ENCODE results near the gene NAA60. TPM values are rescaled to one million over a fixed set of nuclear protein-coding genes. Genes with fewer than 3 reads are reported as not detected.
"Not testable (repeated sequence)": the region's sequence is repeated elsewhere in the genome, so short reads cannot be mapped to it uniquely, and the experiment has no call there.

The NAA60 gene
- total RNA-seq, 1 donor from 2014 or later, result 58.4 TPM

DNA sequence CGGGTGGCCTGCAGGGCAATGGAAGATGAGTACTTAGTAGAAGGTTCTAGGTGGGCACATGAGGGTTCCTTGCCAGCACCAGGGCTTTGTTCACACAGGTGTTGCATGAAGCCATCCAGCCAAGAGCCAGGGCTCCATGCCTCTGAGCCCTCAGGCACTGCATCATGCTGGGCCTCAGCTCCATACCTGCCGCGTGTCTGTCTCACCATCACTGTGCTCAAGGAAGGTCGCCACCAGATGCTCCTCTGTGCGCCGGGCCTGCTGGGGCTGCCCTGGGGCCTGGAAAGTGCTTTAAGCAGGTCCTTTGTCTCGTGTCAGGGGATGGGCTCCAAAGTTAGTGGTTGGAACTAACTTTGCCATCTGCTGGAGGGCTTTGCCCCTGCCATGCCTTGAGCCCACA lies 26.3 kb downstream of the NAA60 start:
- intact Hi-C loops (cut with DNase I), result no loop called here
- H3K36me3 ChIP-seq, result peaks cover 0 to 10% of the 10 kb centered on the region in 2 donors
- H3K9me3 ChIP-seq, result no peaks in the 10 kb centered on the region
- no peaks in the 10 kb centered on the region for H3K27me3 ChIP-seq
- TF ChIP-seq POLR2A (IDR thresholded peaks at IDR 0.05), result no peak
- no peak for TF ChIP-seq POLR2AphosphoS5 (IDR thresholded peaks at IDR 0.05; ENCODE audit: insufficient read depth in 1 of 2, low read depth in 1 of 2)
- no peak for TF ChIP-seq CTCF (IDR thresholded peaks at IDR 0.05)
- DNase-seq (ENCODE audit: extremely low spot score in 2 of 2), result no peak
- no peak overlapping the region for H3K27ac ChIP-seq
- no peak overlapping the region for H3K4me3 ChIP-seq
- H3K4me1 ChIP-seq, result peaks cover 55% of the 10 kb centered on the region

DNA sequence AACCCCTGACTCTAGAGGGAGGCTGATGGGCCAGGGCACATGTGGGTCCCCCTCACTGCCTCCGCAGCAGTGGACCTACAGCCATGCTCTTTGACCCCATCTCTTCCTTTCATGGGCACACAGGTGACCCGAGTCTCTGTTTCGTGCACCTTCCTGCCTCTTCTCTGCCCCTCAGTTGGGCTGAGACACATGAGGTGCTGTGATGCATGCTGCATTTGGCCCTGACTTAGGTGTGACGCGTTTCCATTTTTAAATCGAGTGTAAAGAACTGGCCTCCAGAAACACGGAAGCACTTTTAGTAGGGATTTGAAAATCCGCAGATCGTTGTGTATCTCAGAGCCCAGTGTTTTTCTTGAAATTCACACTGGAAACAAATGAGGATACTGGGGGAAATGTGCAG lies 27.2 kb downstream of the NAA60 start:
- intact Hi-C loops (cut with DNase I), result no loop called here
- no peaks in the 10 kb centered on the region for H3K9me3 ChIP-seq
- H3K27ac ChIP-seq, result no peak overlapping the region
- no peak for DNase-seq (ENCODE audit: extremely low spot score in 2 of 2)
- no peaks in the 10 kb centered on the region for H3K27me3 ChIP-seq
- H3K4me3 ChIP-seq, result no peak overlapping the region
- H3K36me3 ChIP-seq, result peaks cover 0 to 6% of the 10 kb centered on the region in 2 donors
- H3K4me1 ChIP-seq, result peaks cover 59% of the 10 kb centered on the region
- TF ChIP-seq POLR2A (IDR thresholded peaks at IDR 0.05) (no peak), POLR2AphosphoS5 (IDR thresholded peaks at IDR 0.05; ENCODE audit: insufficient read depth in 1 of 2, low read depth in 1 of 2) (no peak), CTCF (IDR thresholded peaks at IDR 0.05) (no peak)

DNA sequence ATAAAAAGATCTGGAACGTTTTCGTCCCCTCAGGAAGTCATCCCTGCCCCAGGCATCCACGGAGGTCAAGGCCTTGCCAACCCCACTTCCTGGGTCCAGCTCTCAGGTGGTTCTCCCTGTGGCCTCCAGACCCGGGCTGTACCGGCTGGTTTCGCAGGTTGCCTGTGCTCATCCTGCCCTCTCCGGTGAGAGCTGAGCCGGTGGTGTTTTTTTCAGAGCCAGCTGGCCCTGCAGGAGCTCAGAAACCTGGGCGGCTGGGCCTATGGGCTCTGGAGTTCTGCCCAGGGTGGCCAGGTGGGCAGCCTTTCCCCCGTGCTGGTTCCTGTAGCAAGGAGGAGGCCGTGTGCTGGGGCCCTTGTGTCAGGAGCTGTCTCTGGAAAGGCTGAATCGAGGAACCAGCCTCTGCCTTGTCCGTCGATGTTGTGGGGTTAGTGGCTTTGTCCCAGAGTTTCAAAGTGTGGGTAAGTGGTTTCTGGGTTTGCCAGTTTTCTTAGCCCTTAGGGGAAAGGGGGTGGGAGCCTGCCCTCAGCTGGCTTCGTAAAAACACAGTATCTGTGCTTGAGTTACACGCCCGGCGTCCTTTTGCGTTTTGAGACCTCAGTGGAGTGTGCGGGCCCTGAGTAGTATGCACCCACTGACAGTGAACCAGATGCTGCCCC lies 28.2 kb downstream of the NAA60 start:
- Histone ChIP-seq H3K27me3 (no peaks in the 10 kb centered on the region), H3K36me3 (no peaks in the 10 kb centered on the region), H3K27ac (no peak overlapping the region), H3K4me1 (peaks cover 54% of the 10 kb centered on the region), H3K4me3 (no peak overlapping the region), H3K9me3 (no peaks in the 10 kb centered on the region)
- no peak for TF ChIP-seq CTCF (IDR thresholded peaks at IDR 0.05)
- no peak for TF ChIP-seq POLR2A (IDR thresholded peaks at IDR 0.05)
- no peak for TF ChIP-seq POLR2AphosphoS5 (IDR thresholded peaks at IDR 0.05; ENCODE audit: insufficient read depth in 1 of 2, low read depth in 1 of 2)
- intact Hi-C loops (cut with DNase I), result no loop called here
- DNase-seq (ENCODE audit: extremely low spot score in 2 of 2), result no peak

DNA sequence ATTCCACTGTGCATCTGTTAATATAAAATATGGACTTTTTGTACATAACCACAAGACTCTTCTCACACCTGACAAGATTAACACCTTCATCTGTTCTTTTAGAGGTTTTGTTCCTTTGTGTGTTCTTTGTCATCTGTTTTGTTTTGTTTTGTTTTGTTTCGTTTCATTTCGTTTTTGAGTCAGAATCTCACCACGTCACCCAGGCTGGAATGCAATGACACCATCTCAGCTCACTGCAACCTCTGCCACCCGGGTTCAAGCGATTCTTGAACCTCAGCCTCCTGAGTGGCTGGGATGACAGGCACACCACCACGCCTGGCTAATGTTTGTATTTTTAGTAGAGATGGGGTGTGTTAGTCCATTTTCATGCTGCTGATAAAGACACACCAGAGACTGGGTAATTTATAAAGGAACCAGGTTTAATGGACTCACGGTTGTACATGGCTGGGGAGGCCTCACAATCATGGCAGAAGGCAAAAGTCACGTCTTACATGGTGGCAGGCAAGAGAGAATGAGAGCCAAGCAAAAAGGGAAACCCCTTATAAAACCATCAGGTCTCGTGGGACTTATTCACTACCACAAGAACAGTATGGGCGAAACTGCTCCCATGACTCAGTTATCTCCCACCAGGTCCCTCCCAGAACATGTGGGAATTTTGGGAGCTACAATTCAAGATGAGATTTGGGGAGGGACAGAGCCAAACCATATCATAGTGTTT lies 29.6 kb downstream of the NAA60 start:
- intact Hi-C loops (cut with DNase I), result no loop called here
- Histone ChIP-seq H3K4me1 (peaks cover 40% of the 10 kb centered on the region), H3K27ac (no peak overlapping the region), H3K27me3 (no peaks in the 10 kb centered on the region), H3K4me3 (no peak overlapping the region), H3K36me3 (peaks cover 0 to under 1% of the 10 kb centered on the region in 2 donors), H3K9me3 (no peaks in the 10 kb centered on the region)
- TF ChIP-seq CTCF (IDR thresholded peaks at IDR 0.05) (no peak), POLR2A (IDR thresholded peaks at IDR 0.05) (no peak)
- no peak for DNase-seq (ENCODE audit: extremely low spot score in 2 of 2)

DNA sequence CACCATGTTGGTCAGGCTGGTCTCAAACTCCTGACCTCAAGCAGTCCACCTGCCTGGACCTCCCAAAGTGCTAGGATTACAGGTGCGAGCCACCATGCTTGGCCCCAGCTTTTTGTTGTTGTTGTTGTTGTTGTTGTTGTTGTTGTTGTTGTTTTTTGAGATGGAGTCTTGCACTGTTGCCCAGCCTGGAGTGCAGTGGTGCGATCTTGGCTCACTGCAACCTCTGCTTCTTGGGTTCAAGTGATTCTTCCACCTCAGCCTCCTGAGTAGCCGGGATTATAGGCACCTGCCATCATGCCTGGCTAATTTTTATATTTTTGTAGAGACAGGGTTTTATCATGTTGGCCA lies 30.1 kb downstream of the NAA60 start:
- intact Hi-C loops (cut with DNase I); H3K27ac ChIP-seq; H3K27me3 ChIP-seq; H3K36me3 ChIP-seq; H3K9me3 ChIP-seq; H3K4me3 ChIP-seq; DNase-seq (ENCODE audit: extremely low spot score in 2 of 2): not testable (repeated sequence)
- H3K4me1 ChIP-seq, result peaks cover 40% of the 10 kb centered on the region

All from vagina (tissue), 2 donors.